ENCODE data around the gene ST8SIA4.

ST8SIA4 gene

GRCh38 chr5:100896054-100896453, 7.0 kb downstream of the ST8SIA4 start:
- no peaks in the 10 kb centered on the region for H3K27me3 ChIP-seq (ENCODE audit: control insufficient read depth, low read length)
- peaks cover 56% of the 10 kb centered on the region for H3K36me3 ChIP-seq (ENCODE audit: control insufficient read depth, low read length)
- no peaks in the 10 kb centered on the region; the same call in 1 of the 2 replicates for H3K9me3 ChIP-seq (ENCODE audit: control insufficient read depth, insufficient read depth, low read length)
- H3F3A ChIP-seq (ENCODE audit: control insufficient read depth, insufficient read depth): peaks cover 9% of the 10 kb centered on the region; the same call in 1 of the 2 replicates
- no peak overlapping the region for H3K27ac ChIP-seq (ENCODE audit: low read depth, low read length)
- H3K9me2 ChIP-seq (replicated peaks; ENCODE audit: control insufficient read depth, low read length): no peaks in the 10 kb centered on the region
- H4K20me1 ChIP-seq (ENCODE audit: control insufficient read depth, insufficient read depth, low read depth, low read length): no peaks in the 10 kb centered on the region
- H3K79me2 ChIP-seq (ENCODE audit: control insufficient read depth, low read length): peaks cover 62% of the 10 kb centered on the region
- H3K4me1 ChIP-seq (ENCODE audit: control insufficient read depth, low read length): peaks cover 77% of the 10 kb centered on the region
- no peak overlapping the region for H3K4me3 ChIP-seq (ENCODE audit: low read length)
- no peak for TF ChIP-seq CTCF (IDR thresholded peaks at IDR 0.05; ENCODE audit: low read depth, low read length, poor library complexity, severe bottlenecking)
- no peak for TF ChIP-seq EZH2phosphoT487 (IDR thresholded peaks at IDR 0.05; ENCODE audit: borderline replicate concordance, low read length)
- no peak overlapping the region for H3K4me2 ChIP-seq (ENCODE audit: low read length)

GRCh38 chr5:100890461-100891008, 12.5 kb downstream of the ST8SIA4 start:
- peak overlapping the region; percentile 61 for H3K4me3 ChIP-seq (ENCODE audit: low read length)
- peaks cover 27% of the 10 kb centered on the region for H3K79me2 ChIP-seq (ENCODE audit: control insufficient read depth, low read length)
- H4K20me1 ChIP-seq (ENCODE audit: control insufficient read depth, insufficient read depth, low read depth, low read length): no peaks in the 10 kb centered on the region
- H3K27me3 ChIP-seq (ENCODE audit: control insufficient read depth, low read length): no peaks in the 10 kb centered on the region
- H3K4me2 ChIP-seq (ENCODE audit: low read length): peak overlapping the region; percentile 80
- TF ChIP-seq EZH2phosphoT487 (IDR thresholded peaks at IDR 0.05; ENCODE audit: borderline replicate concordance, low read length) (no peak), CTCF (IDR thresholded peaks at IDR 0.05; ENCODE audit: low read depth, low read length, poor library complexity, severe bottlenecking) (no peak)
- H3K27ac ChIP-seq (ENCODE audit: low read depth, low read length): peak overlapping the region; percentile 98
- peaks cover 85% of the 10 kb centered on the region for H3K4me1 ChIP-seq (ENCODE audit: control insufficient read depth, low read length)
- H3K9me3 ChIP-seq (ENCODE audit: control insufficient read depth, insufficient read depth, low read length): no peaks in the 10 kb centered on the region
- H3K36me3 ChIP-seq (ENCODE audit: control insufficient read depth, low read length): peaks cover 47% of the 10 kb centered on the region
- peaks cover 11% of the 10 kb centered on the region for H3F3A ChIP-seq (ENCODE audit: control insufficient read depth, insufficient read depth)
- H3K9me2 ChIP-seq (replicated peaks; ENCODE audit: control insufficient read depth, low read length): no peaks in the 10 kb centered on the region

GRCh38 chr5:100889896-100890295, 13.2 kb downstream of the ST8SIA4 start:
- TF ChIP-seq EZH2phosphoT487 (IDR thresholded peaks at IDR 0.05; ENCODE audit: borderline replicate concordance, low read length): no peak
- TF ChIP-seq CTCF (IDR thresholded peaks at IDR 0.05; ENCODE audit: low read depth, low read length, poor library complexity, severe bottlenecking): no peak
- Histone ChIP-seq H3K4me1 (ENCODE audit: control insufficient read depth, low read length) (peaks cover 79% of the 10 kb centered on the region), H3K4me3 (ENCODE audit: low read length) (peak overlapping the region; percentile 61), H3K36me3 (ENCODE audit: control insufficient read depth, low read length) (peaks cover 44% of the 10 kb centered on the region), H3F3A (ENCODE audit: control insufficient read depth, insufficient read depth) (peaks cover 11% of the 10 kb centered on the region), H3K27me3 (ENCODE audit: control insufficient read depth, low read length) (no peaks in the 10 kb centered on the region), H3K4me2 (ENCODE audit: low read length) (peak overlapping the region; percentile 80), H3K9me2 (replicated peaks; ENCODE audit: control insufficient read depth, low read length) (no peaks in the 10 kb centered on the region), H3K79me2 (ENCODE audit: control insufficient read depth, low read length) (peaks cover 23% of the 10 kb centered on the region), H3K27ac (ENCODE audit: low read depth, low read length) (peak overlapping the region; percentile 98), H4K20me1 (ENCODE audit: control insufficient read depth, insufficient read depth, low read depth, low read length) (no peaks in the 10 kb centered on the region), H3K9me3 (ENCODE audit: control insufficient read depth, insufficient read depth, low read length) (no peaks in the 10 kb centered on the region)

Measured in DOHH2 (cell line).